AG20443 (cell line): ENCODE results near the gene CBFA2T3.

Experiments used
- DNase-seq: peaks from one replicate; pipeline ENCODE4 v3.0.0; 2012; ENCODE audit warnings: low spot score, mixed read lengths

CBFA2T3 gene

DNA sequence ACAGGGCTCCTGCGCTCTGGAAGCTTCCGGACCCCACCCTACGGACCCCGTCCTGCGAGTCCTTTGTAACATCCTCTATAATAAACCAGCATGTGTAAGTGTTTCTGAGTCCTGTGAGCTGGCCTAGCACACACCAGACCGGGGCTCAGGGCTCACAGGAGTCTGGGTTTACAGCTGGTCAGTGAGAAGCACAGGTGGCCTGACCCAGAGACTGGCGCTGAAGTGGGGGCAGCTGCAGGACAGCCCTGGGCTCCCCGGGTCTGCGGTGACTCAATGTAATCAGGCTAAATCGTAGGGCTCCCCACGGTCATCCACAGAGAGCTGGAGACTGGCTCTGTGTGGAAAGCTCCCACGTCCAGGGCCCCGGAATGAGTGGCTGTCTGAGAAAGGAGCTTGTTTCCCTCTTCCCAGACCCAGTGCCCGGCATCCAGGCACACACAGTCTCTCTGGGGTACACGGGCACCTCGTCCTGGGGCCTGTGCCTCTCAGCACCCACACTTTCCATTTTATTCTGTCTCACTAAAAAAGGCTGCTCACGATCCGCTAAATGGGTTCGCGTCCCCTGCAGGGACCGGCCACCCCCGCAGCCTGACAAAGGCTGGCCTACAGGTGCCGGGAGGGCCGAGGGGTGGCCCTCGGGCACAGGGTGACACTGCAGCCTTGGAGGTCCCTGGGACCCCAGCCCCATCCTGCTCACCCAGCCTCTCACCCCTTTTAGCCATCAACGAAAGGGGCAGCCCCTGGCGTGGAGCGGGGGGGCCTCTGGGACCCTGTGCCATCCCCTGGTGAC, 18.9 kb upstream of the CBFA2T3 start:
- no peak for DNase-seq

DNA sequence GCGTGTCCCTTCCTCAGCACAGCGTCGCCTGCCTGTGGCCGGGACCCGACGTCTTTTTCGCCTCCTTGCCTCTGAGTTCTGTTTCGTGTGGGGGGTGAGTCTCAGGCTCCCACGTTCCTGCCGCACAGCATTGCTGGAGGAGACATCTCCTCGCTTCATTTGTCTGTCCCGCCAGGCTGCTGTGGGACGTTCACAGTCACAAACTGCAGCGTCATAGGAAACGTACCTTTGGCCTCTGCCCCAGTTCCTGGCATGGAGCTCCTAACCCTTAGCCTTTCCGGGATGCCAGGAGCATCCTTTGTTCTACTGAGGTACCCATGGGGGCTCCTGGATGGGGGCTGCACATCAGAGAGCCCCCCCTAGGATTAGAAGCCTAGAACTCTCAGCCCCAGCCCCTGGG, 18.2 kb upstream of the CBFA2T3 start:
- DNase-seq = no peak

DNA sequence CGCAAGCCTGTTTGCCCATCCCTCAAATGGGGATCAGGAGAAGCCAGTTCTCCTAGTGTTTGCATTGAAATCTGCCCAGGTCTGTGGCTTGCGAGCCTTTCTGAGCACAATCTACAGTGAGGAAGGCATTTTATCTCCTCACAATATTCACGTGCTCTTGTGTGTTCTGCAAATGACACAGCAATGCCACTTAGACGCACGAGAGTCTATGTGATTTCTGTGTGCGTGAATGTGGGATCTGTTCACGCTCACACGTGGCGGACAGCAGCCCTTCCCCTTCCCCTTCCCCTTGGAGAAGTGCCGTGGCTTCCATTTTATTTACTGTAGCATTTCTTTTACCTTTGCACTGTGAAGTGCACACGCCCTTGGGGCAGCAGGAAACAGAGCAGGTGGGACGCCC, 17.7 kb upstream of the CBFA2T3 start:
- no peak for DNase-seq

DNA sequence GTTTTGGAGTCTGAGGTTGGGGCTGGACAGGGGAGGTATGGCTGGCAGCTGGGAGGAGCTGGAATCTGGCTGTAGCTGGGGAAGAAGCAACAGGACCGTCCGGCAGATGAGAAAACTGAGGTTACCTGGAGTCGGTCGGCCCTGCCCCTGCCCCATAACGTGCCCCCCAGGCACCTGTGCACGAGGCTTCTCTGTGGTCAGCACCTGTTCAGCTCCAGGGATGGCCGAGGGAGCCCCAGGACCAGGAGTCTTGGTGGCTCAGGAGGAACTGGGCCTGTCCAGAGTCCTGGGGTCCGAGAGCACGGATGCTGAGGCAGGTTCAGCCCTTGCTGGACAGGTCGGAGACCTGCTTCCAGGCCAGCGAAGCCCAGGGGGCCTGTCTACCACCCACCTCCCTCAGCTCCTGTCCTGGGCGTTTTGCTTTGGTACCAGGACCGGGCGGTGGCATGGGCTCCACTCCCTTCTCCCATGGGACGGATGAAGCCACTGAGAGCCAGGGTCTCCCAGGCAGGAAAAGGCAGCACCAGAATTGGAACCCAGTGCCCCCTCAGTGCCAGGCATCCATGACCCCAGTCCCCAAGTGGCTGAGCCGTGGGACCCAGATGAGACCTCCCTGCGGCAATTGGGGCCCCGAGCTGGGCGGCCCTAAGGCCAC, 17.1 kb upstream of the CBFA2T3 start:
- DNase-seq = no peak

DNA sequence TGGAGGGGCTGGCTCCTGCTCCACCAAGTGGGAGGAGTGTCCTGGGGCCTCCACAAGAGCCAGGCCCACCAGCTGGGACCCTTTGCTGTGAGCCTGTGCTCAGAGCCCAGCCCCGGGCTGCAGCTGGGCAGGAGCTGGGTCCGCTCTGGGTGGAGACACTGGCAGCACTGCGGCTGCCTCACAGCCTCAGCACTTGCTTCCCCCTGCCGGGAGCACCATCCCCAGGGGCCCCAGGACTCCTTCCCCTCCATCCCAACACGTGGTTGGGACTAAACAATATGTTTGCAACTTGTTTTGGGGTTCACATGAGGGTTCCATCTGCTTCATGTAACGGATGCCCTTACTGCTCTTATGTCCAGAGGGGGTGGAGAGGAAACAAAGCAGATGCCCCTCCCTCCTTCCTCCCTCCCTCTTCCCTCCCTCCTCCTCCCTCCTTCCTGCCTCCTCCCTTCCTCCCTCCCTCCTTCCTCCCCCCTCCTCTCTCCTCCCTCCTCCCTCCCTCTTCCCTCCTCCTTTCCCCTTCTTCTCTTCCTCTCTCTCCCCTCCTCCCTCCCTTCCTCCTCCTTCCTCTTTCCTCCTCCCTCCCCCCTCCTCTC, 16.3 kb upstream of the CBFA2T3 start:
- DNase-seq = no peak

DNA sequence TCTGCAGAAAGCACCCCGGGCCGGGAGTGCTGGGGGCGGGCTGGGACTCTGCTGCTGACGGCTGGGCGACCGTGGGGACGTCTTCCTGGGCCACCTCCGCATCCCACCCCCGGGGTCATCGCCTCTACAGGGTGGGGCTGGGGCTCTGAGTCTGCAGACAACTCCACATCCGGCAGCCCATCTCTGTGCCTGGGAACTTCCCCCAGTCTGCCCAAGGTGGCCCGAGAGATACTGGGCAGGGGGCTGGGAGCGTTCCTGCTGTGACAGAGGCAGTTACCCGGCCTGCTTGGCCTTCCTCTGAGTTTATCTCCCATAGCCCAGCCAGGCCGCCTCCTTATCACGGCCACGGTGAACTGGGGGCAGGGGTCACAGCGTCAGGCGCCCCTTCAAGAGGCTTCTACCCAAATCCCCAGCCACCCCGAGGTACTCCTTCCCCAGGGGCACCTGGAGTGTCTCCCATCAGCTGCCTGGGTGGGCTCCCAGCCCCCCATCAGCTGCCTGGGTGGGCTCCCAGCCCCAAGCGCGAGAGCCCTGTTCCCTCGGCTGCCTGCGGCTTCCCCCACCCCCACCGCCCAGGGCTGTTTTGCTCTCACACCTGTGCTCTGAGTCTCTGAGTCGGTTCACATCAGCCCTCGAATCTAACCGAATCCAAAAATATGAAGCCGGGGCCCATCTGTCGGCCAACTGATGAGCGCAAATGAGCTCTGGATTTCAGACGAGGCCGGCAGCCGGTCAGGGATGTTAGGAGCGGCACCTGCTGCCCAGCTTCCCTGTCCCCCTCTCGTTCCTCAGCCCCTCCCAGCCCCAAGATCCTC, 15.6 kb upstream of the CBFA2T3 start:
- no peak for DNase-seq

DNA sequence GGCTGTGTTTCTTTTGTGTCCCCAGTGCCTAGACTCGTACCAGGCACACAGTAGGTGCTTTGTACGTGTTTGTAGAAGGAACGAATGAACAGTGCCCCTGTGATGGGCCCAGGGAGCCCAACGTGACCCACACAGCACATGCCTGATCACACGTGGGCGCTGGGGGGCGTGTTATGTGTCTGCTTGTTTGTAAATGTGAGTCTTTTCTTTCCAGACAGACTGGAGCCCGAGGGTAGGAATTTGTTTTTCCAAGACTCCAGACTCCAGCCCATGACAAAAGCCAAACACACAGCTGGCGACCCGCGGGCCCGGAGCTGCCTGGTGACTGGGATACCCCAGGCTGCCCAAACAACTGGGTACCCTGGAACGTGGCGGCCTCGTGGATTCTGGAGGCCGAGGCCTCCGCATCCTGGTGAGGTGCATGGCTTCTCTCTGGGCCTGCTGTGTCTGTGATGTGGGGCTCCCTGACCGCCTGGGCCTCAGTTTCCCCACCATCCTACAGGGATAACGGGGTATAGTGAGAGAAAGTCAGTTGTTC, 14.9 kb upstream of the CBFA2T3 start:
- DNase-seq = no peak

DNA sequence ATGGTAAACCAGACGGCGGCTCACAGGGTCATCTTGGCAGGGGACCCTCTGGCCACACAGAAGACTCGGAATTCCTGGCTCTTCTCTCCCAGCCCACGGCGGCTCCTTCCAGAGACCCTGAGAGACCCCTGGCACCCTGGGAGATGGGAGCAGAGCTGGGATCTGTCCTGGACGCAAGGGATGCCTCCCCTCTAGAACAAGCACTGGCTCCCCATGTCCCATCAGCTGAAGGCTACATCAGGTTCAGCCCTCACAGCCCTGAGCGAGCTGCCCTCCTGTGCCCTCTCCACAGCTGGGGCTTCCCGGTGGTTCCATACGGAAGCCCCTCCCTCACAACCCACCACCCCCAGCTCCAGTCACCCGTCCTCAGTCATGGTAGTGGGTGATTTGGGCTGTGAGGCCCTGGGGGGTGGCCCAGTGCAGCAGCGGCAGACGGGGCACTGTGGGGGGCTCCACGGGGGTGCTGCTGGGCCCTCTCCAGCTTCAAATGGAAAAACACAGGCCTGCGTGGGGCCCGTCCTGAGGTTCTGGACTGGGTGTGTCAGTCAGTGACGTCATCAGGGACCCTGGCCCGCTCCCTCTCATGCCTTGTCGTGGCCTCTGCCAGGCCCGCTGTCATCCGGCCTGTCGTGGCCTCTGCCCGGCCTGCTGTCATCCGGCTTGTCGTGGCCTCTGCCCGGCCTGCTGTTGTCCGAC, 13.0 kb upstream of the CBFA2T3 start:
- no peak for DNase-seq

DNA sequence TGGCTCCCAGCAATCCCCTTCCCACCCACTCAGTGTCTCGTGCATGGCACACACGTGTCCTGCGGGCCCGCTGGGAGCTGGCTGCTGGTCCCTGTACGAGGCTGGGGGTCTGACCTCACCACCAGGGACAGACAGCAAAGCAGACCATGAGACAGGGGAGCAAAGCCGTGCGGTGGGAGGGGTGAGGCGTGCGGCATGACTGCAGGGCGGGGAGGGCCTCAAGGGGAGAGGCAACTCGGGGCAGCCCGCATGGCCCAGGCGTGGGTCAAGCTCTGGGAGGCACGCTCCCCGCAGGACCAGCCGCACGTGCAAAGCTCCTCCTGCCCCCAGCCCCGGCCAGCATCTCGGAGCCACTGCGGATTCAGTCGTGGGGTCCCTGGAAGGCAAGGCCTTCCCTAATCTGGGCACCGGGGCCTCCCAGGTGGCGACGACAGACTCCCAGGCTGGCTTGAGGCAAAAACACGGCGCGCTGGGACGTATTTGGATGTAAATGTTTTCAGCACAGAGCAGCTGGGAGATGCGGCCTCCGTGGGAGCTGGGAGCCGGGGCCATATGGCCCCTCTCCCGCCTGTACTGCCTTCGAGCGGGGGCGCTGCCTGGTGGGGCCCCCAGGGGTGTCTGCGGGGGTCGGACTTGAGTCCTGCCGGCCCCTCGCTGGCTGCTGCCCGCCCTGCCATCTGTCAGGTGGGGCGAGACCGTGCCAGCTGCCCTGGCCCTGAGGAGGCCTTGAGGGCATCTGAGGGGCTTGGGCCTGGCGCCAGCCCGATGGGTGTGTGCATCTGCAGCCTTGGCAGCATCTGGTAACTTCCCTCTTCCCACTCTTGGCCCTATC, 12.2 kb upstream of the CBFA2T3 start:
- no peak for DNase-seq

DNA sequence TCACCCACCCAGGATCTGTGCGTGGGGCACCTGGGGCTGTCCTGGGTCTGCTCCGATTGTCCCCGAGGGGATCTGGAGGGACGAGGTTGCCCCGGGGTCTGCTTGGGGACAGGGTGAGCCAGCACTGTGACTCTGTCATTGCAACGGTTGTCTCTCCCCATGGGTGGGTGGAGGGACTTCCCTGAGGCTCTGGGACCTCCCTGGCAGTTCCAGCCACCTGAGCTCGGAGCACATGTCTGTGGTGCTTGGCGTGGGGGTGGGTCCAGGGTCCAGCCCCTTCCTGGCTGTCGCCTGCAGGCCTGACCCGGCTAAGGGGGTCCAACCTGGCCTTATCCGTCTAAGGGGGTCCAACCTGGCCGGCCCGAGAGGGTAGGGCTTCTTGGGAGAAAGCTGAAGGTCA, 8.5 kb upstream of the CBFA2T3 start:
- no peak for DNase-seq

DNA sequence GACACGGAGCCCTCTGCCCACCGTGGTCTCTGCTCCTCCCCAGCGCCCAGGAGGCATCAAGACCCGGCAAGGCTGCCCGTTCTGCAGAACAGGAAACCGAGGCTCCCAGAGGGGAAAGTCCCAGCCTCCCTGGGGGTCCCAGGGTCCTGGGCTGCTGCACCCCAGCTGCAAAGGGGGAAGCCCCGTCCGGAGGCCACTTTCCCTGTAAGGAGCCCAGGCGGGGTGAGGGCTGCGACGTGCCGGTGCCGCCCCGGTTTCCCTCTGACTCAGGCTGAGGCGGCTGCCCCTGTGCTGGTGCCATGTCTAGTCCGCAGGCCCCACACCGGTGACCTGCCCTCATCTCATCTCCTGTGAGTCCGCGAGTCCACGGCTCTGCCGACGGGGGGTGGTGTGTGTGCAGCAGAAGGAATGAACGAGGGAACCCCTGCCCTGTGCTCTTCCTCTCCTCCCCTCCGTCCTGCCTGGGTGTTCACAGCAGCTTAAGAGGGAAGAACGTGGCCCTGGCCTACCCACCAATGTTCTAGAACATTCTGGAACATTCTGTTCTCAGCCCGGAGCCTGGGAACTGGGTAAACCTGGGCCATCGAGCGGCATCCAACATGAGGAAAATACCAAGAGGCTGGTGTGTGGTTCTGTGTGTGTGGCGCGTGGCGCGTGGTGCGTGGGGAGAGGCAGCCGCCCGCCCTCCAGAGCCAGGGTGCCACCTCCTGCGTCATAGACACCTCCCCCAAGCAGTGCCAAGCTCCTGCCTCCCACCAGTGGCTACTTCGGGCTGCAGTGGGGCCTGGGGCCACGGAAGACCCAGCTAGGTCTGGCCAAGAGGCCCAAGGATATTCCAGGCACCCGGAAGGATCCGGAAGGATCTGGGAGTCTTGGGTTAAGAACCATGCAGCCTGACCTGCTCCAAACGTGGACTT, 7.0 kb upstream of the CBFA2T3 start:
- no peak for DNase-seq

DNA sequence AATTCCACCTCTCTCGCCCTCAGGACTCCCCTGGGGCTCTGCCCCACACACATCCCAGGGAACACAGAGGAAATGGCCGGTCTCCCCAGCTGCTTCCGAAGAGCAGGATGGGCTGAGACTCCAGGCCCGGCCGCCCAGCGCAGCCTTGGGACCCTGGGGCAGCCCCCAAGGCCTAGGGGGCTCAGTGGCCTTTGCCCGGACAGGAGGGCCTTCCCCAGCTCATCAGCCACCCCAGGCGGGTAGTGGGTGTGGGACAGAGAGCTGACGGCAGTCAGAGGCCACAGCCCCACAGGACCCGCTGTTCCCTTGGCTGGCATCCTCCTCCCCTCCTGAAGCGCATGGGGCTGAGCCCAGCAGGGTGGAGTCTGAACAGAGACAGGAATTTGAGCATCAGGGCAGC, 6.2 kb upstream of the CBFA2T3 start:
- no peak for DNase-seq

DNA sequence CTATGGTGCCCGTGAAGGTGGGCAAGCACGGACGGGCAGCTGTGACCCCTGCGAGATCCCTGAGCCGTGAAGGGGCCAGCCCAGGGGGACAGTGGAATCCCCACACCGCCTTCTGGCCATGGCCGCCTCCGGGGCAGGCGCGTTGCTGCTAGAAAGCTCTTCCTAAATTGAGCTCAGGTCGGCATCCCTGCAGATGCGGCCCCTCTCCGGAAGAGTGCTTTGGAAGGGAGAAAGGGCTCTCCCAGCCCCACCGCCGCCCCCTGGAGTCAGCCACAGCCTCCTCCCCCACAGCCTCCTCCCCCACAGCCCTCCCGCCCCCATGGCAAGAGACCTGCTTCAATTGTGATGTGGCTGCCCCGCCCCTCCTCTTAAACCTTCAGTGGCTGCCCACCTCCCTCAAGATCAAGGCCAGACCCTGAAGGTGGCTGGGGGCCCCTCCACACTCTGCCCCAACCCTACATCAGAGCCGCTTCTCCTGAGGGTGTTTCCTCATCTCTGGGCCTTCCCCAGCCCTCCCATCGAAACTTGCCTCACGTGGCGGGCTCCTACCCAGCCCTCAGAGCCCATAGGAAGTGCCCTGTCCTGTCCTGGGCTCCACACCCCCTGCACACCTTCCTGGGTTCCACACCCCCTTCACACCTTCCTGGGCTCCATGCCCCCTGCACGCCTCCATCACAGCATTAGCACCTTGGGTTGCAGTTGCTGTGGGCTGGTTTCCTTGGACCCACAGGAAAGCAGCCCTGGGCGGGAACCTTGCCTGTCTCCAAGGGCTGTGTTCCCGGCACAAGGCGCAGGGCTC, 5.5 kb upstream of the CBFA2T3 start:
- DNase-seq = no peak

DNA sequence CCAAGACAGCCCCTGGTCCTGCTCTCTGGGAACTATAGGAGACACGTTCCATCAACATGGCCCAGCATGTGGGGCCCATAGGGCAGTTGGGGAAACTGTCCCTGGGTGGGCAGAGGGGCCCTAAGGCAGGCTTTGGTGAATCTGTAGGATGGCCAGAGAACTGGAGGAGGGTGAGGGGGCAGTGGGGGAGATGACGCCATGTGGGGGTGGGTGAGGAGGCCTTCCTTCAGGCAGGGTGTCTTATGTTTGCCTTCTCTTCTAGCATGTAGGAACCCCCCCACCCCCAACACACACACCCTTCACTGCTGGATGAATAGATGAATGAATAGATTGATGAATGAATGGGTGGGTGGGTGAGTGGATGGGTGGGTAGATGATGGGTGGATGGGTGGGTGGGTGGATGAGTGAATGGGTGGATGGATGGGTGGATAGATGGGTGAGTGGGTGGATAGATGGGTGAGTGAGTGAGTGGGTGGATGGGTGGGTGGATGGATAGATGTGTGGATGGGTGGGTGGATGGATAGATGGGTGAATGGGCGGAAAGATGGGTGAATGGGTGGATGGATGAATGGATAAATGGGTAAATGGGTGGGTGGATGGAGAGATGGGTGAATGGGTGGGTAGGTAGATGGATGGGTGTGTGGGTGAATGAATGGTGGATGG, 2.5 kb upstream of the CBFA2T3 start:
- no peak for DNase-seq

DNA sequence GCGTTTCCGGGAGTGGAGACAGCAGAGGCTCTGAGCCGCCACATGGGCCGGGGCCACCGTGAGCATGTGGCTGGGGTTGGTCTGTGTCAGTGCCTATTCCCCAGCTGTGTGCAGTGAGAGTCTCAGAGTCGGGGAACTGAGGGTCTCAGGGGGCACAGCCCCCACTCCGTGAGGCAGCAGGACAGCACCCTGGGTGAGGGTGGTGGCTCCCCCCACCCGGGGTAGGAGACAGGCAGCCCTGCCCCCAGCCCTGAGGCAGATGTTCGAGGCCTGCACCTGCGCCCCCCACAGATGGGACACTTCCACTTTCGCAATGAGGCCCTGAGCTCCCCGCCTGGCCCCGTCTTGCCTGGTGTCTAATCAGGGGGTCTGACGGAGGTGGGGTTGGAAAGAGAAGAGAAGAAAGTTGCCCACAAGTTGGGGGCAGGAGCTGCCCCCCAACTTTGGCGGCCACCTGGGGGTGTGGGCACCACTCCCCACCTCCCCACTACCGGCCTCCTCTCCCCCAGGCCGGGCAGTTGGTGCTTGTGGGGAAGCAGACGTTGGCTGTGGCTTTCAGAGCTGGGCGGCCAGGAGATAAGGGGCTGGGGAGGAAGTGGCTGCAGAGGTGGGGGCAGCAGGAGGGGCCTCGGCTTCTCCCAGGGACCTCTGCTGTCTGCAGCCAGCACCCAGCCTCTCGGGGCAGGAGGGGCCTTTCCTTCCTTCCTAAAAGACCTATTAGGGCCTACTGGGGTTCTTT, 1.8 kb upstream of the CBFA2T3 start:
- DNase-seq = no peak

DNA sequence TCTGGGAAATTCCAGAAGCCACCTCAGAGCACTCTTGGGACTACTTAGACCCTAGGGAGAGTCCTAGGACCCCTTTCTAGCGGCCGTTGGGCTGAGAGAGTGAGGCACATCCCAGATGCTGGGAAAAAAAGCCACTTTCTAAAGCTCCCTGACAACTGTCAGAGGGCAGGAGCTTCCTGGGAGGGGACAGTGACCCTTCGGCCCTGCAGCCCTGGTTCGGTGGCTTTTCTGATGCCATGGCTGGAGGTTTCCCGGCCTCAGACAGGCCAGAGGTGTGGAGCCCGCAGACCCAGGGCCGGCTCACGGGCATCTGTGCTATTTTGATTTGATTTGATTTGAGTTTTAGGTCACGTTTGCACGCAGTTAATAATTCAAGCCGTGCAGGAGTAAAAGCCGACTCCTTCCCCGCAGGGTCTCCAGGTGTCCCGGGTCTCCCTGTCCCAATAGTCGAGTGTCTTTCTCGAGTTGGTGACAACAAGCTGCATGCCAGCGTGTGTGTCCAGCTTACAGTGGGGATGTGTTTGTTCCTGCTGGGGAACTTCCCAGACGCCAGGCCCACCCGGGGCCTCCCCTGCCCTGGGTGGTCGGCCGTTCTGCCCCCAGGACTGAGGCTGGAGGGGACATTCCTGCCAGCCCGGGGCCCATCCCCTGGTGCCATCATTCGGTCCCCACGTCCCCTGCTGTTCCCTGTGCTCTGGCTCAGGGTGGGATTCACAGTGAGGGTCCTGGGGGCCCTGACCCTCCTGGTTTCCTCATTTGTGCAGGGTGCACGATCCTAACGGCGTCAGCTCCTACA, 1.0 kb upstream of the CBFA2T3 start:
- no peak for DNase-seq
